Suprapubic skin (tissue), 3 donors: ENCODE results near the gene RHEB.

Experiments
- CTCF ChIP-seq, 2 donors: fragments of 200-600 bp in 1 of 2; fragments of 450-650 bp in 1 of 2; sonication (generic) in 1 of 2; IDR thresholded peaks; one replicate each; pipeline ENCODE4 v1.5.1; 2016 to 2019; ENCODE audit warnings: antibody characterized with exemption in 2 of 2, mild to moderate bottlenecking in 1 of 2, moderate library complexity in 1 of 2
- EP300 ChIP-seq: sonication (generic); formaldehyde crosslinking; IDR thresholded peaks from one replicate; pipeline ENCODE4 v1.6.1; 2017; ENCODE audit warnings: antibody characterized with exemption
- POLR2A ChIP-seq, 2 donors: fragments of 450-650 bp; IDR thresholded peaks; one replicate each; pipeline ENCODE4 v1.6.1; 2017; ENCODE audit warnings: antibody characterized with exemption in 2 of 2, mild to moderate bottlenecking in 2 of 2, moderate library complexity in 2 of 2

DNA sequence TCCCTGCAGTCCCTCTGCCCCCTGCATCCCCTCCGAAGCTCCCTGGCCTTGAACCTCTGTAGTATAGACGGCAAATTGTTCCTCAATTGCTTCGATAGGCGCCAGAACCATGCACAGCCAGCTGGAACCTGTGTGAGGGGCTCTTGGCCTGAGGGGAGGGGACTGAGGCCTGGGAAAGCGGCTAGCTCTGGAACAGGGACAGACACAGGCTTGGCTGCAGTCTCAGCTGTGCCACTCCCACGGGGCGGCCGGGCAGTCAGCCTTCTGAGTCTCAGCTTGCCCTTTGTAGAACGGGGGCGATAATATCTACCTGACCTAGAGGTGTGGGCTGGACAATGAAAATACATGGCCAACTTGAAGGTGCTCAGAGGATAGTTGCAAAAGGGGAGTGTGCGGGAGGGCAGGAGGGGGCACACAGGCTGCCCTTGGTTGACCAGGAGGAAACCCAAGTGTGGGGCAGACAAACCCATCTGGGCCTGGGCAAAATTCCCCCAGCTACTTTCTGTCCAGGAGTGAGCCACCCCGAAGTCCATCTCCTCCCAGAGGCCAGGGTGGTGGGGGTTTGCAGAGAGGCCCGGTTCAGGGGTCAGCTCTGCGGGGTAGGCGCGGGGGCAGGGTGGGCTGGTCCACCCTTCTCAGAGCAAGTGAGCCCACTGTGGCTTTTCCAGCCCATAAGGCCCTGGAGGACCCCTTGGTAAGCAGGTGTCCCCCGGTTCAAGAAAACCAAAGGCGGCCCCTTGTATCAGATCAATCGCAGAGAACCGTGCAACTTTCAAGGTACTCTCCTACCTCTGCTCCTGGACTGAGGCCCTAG is 84.4 kb downstream of the RHEB start:
- TF ChIP-seq CTCF (IDR thresholded peaks at IDR 0.05) = no peak
- no peak for TF ChIP-seq POLR2A (IDR thresholded peaks at IDR 0.05)
- TF ChIP-seq EP300 = no peak
